Stomach (tissue), 9 donors: ENCODE data around the gene NDUFA1. TPM values are rescaled to one million over a fixed set of nuclear protein-coding genes. Genes with fewer than 3 reads are reported as not detected.
"Not testable (repeated sequence)": the region's sequence is repeated elsewhere in the genome, so short reads cannot be mapped to it uniquely, and the experiment has no call there.

Source experiments
- DNase-seq, 2 donors: peaks; one replicate each; pipeline versions ENCODE4 v3.0.0 to v3.0.0-alpha.2; 2013 to 2019
- H3K27ac ChIP-seq, 5 donors: fragments of 200-600 bp in 4 of 5; sonication (generic) in 4 of 5; one replicate each; pipeline ENCODE4 v1.5.1; 2013 to 2019; ENCODE audit warnings: mild to moderate bottlenecking in 1 of 5, moderate library complexity in 1 of 5
- H3K27me3 ChIP-seq, 3 donors: fragments of 200-600 bp; sonication (generic); one replicate each; pipeline ENCODE4 v1.5.1; 2017 to 2019; ENCODE audit warnings: mixed run types in 1 of 3
- H3K36me3 ChIP-seq, 4 donors: fragments of 200-600 bp; sonication (generic); 1 replicate in 3 of 4; 2 replicates in 1 of 4; pipeline ENCODE4 v1.5.1; 2016 to 2019
- H3K4me1 ChIP-seq, 4 donors: fragments of 200-600 bp; sonication (generic); one replicate each; pipeline ENCODE4 v1.5.1; 2016 to 2019
- H3K4me3 ChIP-seq, 4 donors: fragments of 200-600 bp; sonication (generic) in 3 of 4; one replicate each; pipeline ENCODE4 v1.5.1; 2016 to 2019; ENCODE audit warnings: mild to moderate bottlenecking in 1 of 4
- H3K9me3 ChIP-seq, 4 donors: fragments of 200-600 bp; sonication (generic); one replicate each; pipeline ENCODE4 v1.5.1; 2016 to 2019
- CTCF ChIP-seq, 7 experiments: fragments of 450-650 bp in 4 of 7; fragments of 200-600 bp in 3 of 7; sonication (generic) in 3 of 7; IDR thresholded peaks; one replicate each; pipeline ENCODE4 v1.5.1; 2016 to 2019; ENCODE audit warnings: antibody characterized with exemption in 7 of 7, control low read depth in 2 of 7, mild to moderate bottlenecking in 1 of 7
- EP300 ChIP-seq: sonication (generic); formaldehyde crosslinking; IDR thresholded peaks from one replicate; pipeline ENCODE4 v1.6.1; 2017; ENCODE audit warnings: antibody characterized with exemption
- POLR2A ChIP-seq, 4 donors: fragments of 450-650 bp; IDR thresholded peaks; one replicate each; pipeline ENCODE4 v1.6.1; 2016; ENCODE audit warnings: antibody characterized with exemption in 4 of 4, control low read depth in 2 of 4, mild to moderate bottlenecking in 1 of 4, moderate library complexity in 1 of 4
- POLR2AphosphoS5 ChIP-seq, 3 donors: sonication (generic); formaldehyde crosslinking; IDR thresholded peaks; one replicate each; pipeline ENCODE4 v1.6.1; 2016; ENCODE audit warnings: antibody characterized with exemption in 3 of 3
- WGBS, 5 donors: extraction: QIAGEN DNeasy Blood & Tissue Kit in 3 of 5; methylation state at CpG; one replicate each; pipeline versions ENCODE4 v1.1.5 to v1.1.7; 2013 to 2018; 5-methylcytosine and 5-hydroxymethylcytosine counted together
- intact Hi-C: fragments of 100-400 bp; cut with DNase I; formaldehyde crosslinking; loops from one replicate; pipeline ENCODE4 v1.15.1; 2023; ENCODE audit warnings: low total_unique reads
- polyA plus RNA-seq, 3 donors: library from polyadenylated mRNA; stranded (reverse); fragments of 200-250 nt; gene quantifications; one replicate each; pipeline ENCODE4 v1.2.3, GENCODE V29; 2013
- total RNA-seq, 5 donors: library from RNA; depleted of rRNA; stranded (reverse); fragments of >200 nt; gene quantifications; one replicate each; pipeline versions ENCODE4 v1.1.0 to v1.2.3, GENCODE V29; 2014 to 2016
- donor health status: healthy with polysubstance abuse.
- donor health status: Bipolar disorder and iron deficiency.
- donor health status: healthy.

The NDUFA1 gene
- total and polyA plus RNA-seq, 8 donors: 46.2 to 260 (median 71.4) TPM

GRCh38 chrX:119900976-119901375 lies 29.3 kb downstream of the NDUFA1 start:
- no peak for TF ChIP-seq CTCF (IDR thresholded peaks at IDR 0.05)
- no peak for TF ChIP-seq EP300
- TF ChIP-seq POLR2AphosphoS5 (IDR thresholded peaks at IDR 0.05): no peak
- TF ChIP-seq POLR2A (IDR thresholded peaks at IDR 0.05): no peak
- Histone ChIP-seq H3K9me3 (no peaks in the 10 kb centered on the region), H3K4me1 (no peaks in the 10 kb centered on the region), H3K27ac (no peak overlapping the region), H3K27me3 (no peaks in the 10 kb centered on the region), H3K36me3 (no peaks in the 10 kb centered on the region), H3K4me3 (no peak overlapping the region)
- intact Hi-C loops: no loop called here
- no peak for DNase-seq
- 43 to 75% (median 67%) methylated on average over 1 of the region's 1 CpG for WGBS, 5 donors

- no peaks in the 10 kb centered on the region for H3K9me3 ChIP-seq
- no peak overlapping the region for H3K27ac ChIP-seq
- H3K27me3 ChIP-seq: no peaks in the 10 kb centered on the region
- 77 to 88% (median 80%) methylated on average over 5 of the region's 5 CpGs for WGBS, 5 donors
- intact Hi-C loops: no loop called here
- no peak overlapping the region for H3K4me3 ChIP-seq
- no peak for DNase-seq
- no peaks in the 10 kb centered on the region for H3K4me1 ChIP-seq
- no peaks in the 10 kb centered on the region for H3K36me3 ChIP-seq
- no peak for TF ChIP-seq POLR2A (IDR thresholded peaks at IDR 0.05)
- TF ChIP-seq CTCF (IDR thresholded peaks at IDR 0.05): no peak
- no peak for TF ChIP-seq POLR2AphosphoS5 (IDR thresholded peaks at IDR 0.05)
- no peak for TF ChIP-seq EP300
Observed at GRCh38 chrX:119916310-119916709, 44.7 kb downstream of the NDUFA1 start.

GRCh38 chrX:119917877-119918276 lies 46.2 kb downstream of the NDUFA1 start:
- DNase-seq: no peak
- intact Hi-C loops: no loop called here
- 71 to 94% (median 91%) methylated on average over 2 of the region's 2 CpGs for WGBS, 5 donors

GRCh38 chrX:119919835-119920585 lies 48.4 kb downstream of the NDUFA1 start:
- Histone ChIP-seq H3K36me3 (peaks cover 0 to 24% (median 11%) of the 10 kb centered on the region in 4 donors), H3K4me1 (no peaks in the 10 kb centered on the region), H3K4me3 (no peak overlapping the region), H3K9me3 (no peaks in the 10 kb centered on the region), H3K27ac (no peak overlapping the region), H3K27me3 (no peaks in the 10 kb centered on the region)
- WGBS, 5 donors: 77 to 100% (median 94%) methylated on average over 5 of the region's 5 CpGs
- no peak for DNase-seq
- intact Hi-C loops: no loop called here
- no peak for TF ChIP-seq CTCF (IDR thresholded peaks at IDR 0.05)
- TF ChIP-seq POLR2A (IDR thresholded peaks at IDR 0.05): no peak
- no peak for TF ChIP-seq POLR2AphosphoS5 (IDR thresholded peaks at IDR 0.05)
- no peak for TF ChIP-seq EP300

More at GRCh38 chrX:119917877-119918276, 46.2 kb downstream of the NDUFA1 start:
- Histone ChIP-seq H3K4me1 (no peaks in the 10 kb centered on the region), H3K4me3 (no peak overlapping the region), H3K9me3 (no peaks in the 10 kb centered on the region), H3K27ac (no peak overlapping the region), H3K36me3 (peaks cover 0 to 7% (median 0%) of the 10 kb centered on the region in 4 donors), H3K27me3 (no peaks in the 10 kb centered on the region)
- TF ChIP-seq EP300 (no peak), POLR2AphosphoS5 (IDR thresholded peaks at IDR 0.05) (no peak), CTCF (IDR thresholded peaks at IDR 0.05) (no peak), POLR2A (IDR thresholded peaks at IDR 0.05) (no peak)

- H3K9me3 ChIP-seq, H3K27ac ChIP-seq, DNase-seq, H3K27me3 ChIP-seq, intact Hi-C loops, H3K4me1 ChIP-seq, H3K4me3 ChIP-seq: not testable (repeated sequence)
- peaks cover 0 to 38% (median 27%) of the 10 kb centered on the region in 4 donors for H3K36me3 ChIP-seq
- 91 to 96% (median 94%) methylated on average over 5 to 7 of the region's 7 CpGs for WGBS, 5 donors
Observed at GRCh38 chrX:119922391-119922790, 50.8 kb downstream of the NDUFA1 start.
